ENCODE measurements around the gene NAT8L.

NAT8L gene

DNA sequence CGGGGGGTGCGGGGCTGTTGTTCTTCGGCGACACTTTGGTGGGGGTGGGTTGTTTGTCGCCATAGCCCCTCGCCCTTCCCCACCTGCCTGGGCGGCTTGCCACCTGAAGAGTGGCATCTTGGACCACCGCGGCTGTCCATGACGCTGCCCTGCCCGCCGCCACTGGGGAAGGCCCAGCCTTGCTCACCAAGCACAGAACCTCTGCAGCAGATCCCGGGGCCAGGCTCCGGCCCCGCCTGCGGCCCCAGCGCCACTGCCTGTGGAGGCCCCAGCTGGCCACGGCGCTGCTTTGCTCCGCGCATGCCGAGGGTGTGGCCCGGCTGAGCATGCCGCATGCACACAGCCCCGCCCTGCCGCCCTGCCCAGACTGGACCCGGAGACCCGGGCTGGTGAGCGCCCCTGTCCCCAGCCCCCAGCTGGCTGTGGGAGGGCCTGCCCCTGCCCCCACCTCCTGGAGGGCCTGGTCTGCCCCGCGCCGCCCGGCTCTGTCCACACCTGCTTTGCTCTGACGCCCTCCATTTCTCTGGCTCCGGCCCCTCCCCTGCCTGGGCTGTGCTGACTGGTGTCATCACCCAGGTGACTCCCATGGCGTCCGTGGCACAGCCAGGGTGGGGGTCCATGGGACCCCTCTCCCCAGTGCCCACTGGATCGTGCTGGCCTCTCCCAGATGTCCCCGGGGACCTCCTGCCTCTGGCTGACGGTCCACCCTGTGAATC is 5.3 kb downstream of the NAT8L start:
- DNase-seq (ENCODE audit: low spot score): no peak

DNA sequence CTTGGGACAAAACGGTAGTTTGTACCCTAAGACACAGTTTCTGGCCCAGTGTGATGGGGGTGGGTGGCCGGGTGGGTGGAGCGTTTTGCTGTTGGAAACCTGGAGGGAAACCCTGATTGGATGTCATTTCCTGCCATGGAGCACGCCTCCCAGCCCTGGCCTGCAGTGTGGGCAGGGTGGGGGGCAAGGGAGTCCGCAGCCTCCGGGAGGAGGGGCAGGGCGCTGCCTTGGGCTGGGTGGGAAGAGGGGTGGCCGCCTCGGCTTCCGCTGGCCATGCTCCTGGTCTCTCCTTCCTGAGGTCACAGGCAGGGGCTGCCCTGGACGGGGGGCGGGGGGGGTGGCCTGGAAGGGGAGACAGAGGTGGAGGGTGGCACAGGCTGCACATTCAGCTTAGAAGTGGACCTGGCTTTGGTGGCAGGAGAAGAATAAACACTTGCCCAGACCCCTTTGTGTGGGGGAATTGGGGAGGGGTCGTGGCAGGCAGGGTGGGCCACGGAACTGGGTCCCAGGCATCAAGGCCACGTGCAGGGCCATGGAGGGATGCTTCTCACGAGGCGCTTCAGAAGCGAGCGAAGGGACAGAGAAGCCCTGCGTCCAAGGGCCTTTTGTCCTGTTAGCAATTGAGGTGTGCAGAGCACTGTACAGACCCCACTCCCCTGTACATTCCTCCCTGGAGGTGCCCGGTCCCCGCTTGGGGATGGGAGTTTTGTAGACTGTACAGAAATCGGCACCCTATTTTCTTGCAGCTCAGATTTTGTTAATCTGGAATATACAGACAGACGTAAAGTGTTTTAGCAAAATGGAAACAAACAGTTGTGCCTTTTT is 6.2 kb downstream of the NAT8L start:
- no peak for DNase-seq (ENCODE audit: low spot score)

DNA sequence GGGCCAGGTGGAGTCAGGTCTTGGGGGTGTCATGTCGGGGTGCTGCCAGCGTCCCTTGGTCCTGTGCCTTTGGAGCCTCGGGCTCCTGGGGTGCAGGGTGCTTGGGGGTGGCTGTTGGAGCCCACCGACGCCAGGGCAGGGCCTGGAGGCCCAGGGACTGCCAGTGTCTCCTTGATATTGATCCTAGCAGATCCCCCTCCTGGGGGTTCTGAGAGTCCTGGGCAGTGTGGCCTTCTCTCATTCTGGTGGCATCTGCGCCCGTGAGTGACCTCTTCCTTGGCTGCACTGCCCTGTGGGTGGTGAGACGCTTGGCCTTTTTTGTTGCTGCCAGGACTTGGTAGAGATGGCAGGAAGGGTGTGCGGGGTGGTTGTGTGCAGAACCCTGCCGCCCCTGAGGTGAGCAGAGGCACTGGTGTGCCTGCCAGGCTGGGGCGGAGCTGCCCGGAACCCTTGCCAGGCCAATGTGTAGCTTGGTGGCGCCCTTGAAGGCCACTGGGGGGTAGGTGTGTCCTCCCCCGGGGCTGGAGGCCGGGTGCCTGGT is 7.0 kb downstream of the NAT8L start:
- no peak for DNase-seq (ENCODE audit: low spot score)

DNA sequence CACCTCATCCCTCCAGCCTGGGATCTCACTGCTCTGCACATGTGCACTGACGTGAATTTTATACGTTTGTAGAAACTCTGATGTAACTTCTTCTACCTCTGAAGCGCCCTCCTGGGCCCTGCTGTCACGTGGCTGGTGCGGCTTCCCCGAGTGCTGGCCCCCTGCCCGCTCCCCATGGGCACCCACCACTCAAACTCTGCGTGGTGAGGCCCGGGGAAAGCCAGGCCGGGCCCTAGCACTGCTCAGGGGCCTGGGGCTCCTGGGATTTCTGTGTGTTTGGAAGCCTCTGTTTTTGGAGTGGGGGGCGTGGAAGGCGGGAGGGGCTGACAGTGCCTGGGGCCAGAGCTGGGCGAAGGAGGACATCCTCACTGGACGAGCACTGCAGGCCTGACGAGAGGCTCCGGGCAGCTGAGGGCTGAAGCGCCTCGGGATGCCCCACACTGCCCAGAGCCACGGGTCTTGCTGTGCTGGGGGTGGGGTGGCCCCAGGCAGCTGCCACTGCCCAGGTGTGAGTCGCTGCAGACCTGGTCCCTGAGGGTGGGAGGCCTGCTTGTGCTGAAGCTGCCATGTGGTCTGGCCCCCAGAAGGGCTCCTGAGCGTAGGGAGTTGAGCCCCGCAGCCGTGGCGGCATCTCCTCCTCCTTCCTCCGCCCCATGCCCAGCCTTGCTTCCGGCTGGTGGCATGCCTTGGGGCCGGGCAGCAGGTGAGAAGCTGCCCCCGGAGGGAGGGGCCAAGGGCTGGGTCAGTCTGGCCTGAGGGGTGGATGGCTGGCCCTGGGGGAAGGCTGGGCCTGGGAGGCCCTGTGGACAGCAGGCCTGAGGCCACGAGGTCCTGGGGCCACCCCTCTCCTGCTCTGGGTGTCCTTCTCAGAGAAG is 7.7 kb downstream of the NAT8L start:
- no peak for DNase-seq (ENCODE audit: low spot score)

DNA sequence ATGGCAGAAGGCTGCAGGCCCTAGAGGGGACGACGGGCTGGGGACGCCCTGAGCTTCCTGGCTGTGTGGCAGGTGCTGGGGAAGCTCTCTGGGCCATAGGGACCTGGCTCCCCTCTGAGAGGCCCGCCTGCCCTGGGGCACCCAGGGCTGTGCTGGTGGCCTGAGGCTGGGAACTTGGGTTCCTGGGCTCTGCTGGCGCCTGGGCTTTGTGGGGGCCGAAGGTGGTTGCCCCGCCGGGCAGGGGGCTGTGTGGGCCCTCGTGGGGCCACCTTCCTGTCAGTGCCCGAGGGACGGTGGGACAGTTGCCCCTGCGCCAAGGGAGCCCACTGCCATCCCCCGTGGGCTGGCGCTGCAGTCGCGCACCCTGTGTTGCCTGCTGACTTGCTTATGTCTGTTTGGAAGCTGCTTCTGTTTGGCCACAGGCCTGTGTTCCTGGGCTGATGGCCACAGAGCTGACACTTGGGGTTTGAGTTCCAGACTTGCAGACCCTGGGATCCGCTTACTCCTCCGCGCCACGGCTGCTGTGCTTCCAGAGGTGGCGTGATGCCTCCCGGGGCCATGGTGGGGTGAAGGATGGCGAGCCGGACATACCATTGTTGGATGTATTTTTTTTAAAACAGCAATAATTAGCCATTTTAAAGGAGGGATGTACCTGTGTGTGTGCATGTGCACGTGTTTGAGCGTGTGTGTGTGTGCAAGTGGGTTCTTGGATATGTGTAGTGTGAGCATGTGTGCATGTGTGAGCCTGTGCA is 8.5 kb downstream of the NAT8L start:
- no peak for DNase-seq (ENCODE audit: low spot score)

DNA sequence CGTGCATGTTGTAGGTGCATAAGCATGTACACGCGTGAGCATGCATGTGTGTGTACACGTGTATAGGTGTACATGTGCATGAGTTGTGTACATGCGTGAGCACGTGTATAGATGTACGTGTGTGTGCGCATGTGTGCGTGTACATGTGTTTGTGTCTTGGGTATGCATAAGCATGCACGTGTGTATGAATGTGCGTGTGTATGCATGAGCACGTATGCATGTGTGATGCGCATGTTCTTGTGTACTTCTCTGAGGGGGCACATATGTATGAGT is 9.0 kb downstream of the NAT8L start:
- no peak for DNase-seq (ENCODE audit: low spot score)

DNA sequence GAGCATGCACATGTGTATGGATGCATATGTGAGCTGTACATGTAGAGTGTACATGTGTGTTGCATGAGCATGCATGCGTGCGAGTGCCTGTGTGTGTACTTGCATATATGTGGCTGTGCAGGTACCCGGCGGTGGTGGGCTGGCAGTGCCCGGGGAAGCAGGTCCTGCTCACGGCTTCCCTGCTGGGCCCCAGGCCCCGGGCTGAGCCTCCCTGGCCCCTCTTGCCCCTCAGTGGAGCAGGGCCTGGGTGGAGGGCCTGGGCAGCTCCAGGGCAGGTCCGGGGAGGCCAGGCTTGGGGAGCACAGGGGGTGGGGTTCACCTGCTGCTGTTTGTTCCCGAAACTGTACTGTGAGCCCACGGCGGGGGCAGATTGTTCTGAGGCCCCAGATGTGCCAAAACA is 9.4 kb downstream of the NAT8L start:
- DNase-seq (ENCODE audit: low spot score): no peak

DNA sequence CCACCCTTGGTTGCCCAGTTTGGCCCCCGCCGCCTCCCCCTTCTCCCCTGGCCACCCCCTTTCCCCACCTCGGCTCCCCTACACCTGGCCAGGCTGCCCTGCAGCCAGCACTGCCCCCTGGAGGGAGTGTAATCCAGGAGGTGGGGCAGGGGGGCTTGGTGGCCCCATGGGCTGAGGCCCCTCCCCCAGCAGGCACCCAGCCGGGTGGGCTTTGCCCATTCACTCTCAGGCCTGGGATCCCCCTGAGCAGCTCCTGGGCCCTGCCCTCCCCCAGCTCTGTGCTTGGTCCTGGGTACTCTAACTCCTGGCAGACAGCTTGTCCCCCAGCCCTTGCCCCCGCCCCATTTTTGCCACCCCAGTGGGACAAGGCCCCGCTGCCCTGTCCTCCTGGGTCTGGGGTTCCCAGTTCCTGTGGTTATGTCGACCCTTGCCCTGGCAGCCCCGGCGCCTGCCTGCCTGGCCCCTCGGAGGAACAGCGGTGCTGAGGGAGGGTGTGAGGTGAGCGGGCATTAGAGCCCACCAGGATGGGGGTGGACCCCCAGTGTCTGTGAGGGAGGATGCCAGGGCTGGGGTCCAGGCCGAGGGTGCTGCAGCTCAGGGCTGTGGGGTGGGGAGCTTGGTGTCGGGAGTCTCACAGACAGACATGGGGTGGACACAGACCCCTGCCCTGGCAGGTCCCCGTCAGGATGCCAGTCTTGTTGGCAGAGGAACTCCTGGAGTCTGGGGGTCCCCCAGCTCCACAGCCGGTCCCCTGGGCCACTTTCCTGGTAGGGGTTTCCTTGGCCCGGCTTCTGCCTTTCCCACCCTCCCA is 10.2 kb downstream of the NAT8L start:
- DNase-seq (ENCODE audit: low spot score): no peak

DNA sequence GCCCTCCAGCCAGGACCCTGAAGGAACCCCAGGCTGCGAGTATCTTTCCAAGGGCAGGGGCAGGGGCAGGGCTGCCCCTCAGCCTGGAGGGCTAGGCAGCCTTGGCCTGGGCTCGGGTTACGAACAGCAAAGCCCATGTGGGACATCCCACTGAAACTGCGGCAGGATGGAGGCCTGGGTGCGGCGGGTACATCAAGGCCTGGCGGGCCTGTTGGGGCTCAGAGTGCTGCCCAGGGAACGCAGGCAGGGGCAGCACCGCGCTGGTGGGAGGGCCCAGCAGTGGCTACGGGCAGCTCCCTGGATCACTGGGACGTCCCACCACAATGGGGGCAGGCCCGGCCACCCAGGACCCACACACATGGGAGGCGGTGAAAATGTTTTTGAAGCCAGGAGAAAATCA is 10.9 kb downstream of the NAT8L start:
- no peak for DNase-seq (ENCODE audit: low spot score)

DNA sequence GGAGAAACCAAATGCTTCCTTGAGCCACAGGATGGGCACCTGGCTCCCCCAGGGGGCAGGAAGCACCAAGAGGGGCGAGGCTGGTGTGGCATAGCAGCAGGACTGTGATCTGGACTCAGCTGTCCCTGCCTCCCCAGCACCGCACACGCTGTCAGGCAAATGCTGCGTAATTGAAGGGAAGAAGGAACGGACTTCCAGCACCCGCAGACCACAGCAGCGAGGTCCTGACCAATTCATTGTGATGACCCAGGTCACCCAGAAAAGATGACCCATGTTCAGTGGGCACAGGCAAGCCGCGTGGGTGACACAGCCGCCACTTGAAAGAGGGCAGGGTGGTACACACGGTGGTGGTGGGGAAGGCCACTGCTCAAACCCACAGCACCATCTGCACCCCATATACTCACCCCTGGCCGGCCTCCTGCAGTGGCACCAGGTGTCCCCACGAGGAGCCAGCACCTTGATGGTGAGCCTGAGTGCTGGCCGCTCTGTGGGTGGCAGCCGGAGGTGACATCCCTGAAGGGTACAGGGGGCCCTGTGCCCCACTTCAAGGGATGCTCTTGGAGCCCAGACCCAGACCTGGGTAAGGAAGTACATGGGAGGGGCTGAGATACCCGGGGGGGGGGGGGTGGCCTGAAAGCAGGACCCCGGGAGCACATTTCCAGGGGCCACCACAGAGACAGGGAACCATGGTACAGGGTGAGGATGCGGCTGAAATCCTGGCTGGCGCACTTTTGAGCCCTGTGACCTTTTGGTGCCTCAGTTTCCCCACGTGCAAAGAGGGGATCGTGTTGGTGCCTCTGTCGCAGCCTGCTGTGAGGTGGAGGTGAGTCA is 11.5 kb downstream of the NAT8L start:
- no peak for DNase-seq (ENCODE audit: low spot score)

DNA sequence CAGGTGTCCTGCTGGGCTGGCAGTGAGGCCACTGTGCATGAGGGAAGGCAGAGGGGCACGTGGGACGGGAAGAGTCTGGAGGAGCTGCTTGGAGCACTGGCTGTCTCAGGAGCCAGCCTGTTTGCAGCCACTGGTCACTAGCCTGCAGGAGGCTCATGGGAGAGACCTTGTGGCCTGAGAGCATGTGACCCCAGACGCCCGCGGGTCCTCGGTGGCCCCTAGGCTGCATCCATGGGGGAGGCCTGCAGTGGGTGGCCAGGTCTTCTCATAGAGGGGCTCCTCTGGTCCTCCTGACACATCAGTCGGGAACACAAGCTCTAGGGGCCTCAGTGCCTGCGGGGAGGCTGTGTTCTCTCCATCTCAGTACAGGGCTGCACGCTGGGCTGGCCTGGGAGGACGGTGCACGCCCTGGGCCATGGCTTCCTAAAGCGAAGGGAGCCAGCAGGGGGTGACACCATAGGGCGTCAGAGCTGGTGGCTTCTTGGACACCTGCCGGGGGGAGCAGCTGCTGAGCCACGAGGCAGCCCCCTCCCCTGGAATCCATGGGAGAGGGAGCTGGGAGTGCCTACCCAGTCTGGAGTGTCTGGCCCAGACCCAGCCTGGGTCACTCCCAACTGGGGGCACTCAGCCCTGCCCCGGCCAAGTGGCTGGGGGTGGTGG is 12.3 kb downstream of the NAT8L start:
- DNase-seq (ENCODE audit: low spot score): no peak

DNA sequence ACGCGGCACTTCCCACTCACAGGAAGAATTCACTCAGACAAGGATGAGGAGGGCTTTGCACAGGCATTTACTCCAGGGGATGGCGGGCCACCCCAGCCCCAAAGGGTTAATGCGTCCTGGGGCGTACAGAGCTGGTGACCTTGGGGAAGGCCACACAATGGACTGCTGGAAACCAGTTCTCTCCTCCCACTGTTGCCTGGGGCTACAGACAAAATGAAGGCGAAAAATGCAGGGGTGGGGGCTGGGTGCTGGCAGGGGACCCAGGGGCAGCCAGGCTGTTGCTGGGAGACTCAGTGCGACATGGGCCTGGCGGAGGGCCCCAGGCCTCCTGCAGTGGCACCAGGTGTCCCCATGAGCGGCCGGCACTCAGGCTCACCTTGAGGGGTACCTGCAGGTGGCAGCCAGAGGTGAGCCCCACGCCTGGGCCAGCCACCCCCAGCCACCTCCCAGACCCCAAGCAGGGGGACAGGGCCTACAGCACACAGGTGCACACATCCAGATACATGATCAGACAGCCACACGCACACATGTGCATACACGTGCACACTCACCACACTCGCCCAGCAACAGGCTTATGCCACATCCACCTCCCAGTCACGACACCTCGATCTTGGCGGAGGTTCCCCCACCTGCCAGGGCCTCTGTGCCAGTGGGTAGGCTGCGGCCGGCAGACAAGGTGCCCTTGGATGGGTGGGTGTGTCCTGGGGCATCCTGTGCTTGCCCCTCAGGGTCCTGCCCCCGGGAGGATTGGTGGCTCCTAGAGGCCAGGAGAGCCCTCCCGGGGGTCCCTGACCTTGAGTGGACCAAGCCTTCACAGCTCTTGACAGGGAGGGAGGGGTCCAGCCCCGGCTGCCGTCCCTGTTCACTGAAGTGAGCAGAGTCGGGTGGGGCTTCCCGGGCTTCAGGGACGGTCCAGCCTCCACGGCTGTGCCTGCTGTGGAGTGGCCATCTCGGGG is 13.1 kb downstream of the NAT8L start:
- no peak for DNase-seq (ENCODE audit: low spot score)

DNA sequence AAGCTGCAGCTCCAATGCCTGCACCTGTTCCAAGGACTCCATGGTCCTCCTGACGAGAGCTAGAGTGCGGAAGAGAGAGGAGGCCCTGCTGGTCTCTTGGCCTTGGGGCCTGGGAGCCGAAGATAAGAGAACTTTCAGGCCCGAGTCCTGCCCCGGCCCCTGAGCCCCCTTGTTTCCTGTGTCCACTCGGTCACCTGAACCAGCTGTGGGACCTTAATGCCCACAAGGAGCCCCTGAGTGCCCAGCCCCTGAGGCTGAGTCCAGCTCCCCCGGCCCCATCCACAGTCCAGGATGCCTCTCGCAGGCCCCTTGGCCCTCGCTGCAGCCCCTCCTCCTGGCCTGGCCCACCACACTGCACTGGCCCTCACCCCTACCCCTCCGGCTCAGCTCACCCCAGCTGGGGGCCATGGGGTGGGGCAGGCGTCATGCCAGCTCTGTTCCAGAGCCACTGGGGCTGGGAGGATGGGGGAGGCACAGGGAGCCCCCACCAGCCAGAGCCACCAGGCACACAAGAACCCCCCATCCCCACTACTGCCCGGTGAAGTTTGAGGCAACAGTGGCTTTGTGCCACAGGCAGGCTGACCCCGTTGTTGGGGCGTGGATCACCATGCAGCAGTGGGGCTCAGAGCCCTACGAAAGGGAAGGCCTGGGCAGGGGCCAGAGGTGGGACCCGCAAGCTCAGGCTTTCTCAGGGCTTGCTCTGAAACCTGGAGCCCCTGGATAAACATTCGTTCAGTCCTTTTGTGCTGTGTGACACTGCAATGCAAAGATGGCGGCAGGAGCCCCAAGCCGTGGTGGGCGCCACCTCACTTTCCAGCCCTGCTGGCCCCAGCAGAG is 14.1 kb downstream of the NAT8L start:
- DNase-seq (ENCODE audit: low spot score): no peak

DNA sequence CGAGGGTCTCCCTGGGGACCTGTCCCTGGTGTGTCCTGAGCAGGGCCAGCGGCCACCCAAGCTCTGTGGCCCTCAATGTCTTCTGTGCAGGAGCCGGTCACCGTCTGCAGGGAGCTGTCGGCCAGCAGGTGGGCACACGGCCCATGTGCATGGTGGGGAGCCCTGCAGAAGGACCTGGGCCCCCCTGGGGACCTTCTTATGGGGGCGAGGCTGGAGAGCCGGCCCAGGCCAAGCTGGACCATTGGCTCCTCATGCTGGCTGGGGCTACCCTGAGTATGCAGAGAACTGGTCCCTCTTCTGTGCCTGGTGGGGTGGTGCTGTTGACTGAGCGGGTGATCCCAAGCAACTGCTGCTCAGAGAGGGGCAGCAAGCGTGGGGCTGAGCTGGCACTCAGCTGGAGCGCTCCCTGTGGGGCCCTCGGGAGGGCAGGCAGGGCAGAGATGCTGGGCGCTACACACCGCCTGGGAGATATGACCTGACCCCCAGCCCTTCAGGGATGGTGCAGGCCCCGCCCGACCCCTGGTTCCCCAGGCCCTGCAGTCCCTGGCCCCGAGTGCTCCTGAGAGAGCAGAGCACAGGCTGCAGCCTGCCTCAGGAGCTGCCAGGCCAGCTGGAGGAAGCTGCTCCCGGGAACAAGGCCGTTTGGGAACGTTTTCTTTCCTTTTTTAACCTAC is 14.8 kb downstream of the NAT8L start:
- DNase-seq (ENCODE audit: low spot score): no peak

DNA sequence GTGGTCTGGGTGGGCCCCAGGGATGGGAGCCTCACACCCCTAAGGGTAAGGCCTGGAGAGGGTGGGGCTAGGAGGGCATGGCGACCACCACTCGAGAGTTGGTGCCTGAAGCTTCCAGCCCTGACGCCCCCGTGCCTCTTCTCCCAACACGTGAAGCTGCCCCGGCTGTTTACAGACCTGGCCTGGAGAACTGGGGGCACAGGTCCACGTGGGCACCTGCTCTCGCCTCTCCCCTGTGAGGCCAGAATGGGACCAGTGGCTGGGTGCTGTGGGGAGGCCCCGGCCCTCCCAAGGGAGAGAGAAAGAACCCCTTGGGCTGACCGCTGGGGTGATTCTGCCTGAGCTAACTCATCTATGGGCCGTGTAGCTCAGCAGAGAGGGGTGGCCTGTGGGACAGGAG is 15.5 kb downstream of the NAT8L start:
- DNase-seq (ENCODE audit: low spot score): no peak

DNA sequence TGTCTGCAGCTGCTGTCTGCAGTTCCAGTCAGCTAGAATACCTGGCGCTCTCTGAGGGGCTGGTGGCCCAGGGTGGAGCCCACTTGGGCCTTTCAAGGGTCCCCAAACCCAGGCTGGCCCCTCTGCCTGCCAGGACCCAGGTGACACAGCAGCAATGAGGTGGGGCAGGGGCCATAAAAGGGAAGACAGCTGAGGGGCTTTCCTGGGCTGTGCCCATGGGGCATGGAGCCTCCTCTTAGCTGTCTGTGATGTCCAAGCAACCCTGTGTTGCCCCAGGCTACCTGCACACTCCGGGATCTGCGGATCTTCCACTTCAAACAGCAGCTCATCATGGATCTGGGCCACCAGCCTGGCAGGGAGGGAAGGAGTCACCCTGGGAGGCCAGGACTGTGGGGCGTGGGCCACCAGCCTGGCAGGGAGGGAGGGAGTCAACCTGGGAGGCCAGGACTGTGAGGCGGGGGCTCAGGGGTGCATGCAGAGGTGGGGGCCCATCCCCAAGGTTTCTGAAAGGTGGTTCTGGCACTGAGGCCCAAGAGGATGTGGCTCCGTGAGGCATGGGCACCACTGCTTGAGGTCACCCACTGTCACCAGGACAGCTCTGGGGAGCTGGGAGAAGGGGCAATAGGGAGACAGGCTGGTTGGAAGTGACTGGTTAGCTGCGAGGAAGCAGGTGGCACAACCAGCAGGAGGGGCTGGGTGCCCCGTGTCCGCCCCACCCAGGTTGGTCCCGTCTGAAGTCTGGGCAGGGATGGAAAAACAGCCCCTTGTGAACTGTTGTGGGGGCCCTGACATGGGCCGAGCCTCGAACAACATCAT is 16.3 kb downstream of the NAT8L start:
- DNase-seq (ENCODE audit: low spot score): no peak

All from AG08395 (cell line).